Measurements from ENCODE around the gene GRK2.

DNA sequence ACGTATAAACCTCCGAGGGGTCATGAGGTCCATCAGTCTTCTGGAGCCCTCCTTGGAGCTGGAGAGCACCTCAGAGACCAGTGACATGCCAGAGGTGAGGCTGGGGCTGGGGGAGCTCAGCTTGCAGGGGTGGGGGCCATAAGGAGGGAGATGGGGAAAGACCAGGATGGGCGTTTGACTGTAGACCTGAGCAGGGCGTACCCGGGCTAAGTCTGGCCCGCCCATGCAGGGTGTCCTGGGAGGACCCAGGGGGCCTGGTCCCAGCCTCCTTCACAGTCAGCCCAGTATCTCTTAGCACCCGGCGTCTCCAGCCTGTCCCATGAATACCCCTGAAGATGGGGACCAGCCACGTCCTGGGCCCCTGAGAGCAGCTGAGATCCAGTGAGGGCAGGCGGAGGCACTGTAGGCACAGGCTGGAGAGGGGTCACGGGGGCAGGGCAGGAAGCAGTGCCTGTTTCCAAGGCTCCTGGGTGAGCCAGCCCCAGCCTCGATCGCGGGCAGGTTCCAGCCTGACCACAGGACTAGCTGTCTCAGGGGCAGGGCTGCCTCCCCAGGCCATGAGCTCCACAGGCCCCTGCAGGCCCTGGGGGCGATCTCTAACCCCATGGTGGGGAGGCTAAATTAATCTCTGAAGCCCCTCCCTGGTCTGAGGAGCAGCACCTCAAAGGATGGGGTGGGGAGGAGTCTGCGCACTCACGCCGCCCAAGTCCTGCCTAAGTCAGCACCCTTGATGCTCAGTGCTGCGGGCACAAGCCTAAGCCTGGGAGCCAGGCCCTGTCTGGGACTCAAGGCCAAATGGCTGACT is 44.2 kb downstream of the GRK2 start:
- no peak for TF ChIP-seq POLR2A (IDR thresholded peaks at IDR 0.05; ENCODE audit: low read depth, low read length)
- TF ChIP-seq POLR2AphosphoS5 (IDR thresholded peaks at IDR 0.05; ENCODE audit: low read depth, low read length) = no peak
- TF ChIP-seq TAF1 (IDR thresholded peaks at IDR 0.05; ENCODE audit: borderline replicate concordance, low read depth, low read length) = no peak

Data from GM12892 (cell line).